ENCODE data around the gene LPAR6.

DNA sequence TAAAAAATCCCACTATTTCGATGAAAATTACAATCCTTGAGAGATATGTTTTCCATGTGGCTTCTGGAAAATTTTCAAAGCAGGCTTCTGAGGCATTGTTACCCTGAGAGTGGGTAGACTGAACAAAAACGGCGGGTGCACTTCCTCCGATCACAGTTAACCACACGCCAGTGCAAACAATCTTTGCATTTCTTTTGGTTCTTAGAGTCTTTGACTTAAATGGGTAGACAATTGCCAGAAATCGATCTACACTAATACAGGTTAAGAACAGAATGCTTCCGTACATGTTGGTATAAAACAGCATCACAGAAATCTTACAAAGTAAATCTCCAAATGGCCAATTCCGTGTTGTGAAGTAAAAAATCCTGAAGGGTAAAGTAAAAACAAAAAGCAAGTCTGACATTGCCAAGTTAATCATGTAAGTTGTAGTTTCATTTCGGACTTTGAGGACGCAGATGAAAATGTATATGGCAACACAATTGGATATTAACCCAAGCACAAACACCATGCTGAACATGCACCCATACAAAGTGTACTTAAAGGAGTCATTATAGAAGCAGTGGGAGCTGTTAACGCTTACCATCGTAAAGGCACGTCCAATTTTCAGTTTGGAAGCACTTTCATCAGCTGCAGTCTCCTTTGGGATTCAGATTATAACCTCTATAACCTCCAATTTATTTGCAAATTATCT, 927 bp downstream of the LPAR6 start:
- TF ChIP-seq, protein P1, sequence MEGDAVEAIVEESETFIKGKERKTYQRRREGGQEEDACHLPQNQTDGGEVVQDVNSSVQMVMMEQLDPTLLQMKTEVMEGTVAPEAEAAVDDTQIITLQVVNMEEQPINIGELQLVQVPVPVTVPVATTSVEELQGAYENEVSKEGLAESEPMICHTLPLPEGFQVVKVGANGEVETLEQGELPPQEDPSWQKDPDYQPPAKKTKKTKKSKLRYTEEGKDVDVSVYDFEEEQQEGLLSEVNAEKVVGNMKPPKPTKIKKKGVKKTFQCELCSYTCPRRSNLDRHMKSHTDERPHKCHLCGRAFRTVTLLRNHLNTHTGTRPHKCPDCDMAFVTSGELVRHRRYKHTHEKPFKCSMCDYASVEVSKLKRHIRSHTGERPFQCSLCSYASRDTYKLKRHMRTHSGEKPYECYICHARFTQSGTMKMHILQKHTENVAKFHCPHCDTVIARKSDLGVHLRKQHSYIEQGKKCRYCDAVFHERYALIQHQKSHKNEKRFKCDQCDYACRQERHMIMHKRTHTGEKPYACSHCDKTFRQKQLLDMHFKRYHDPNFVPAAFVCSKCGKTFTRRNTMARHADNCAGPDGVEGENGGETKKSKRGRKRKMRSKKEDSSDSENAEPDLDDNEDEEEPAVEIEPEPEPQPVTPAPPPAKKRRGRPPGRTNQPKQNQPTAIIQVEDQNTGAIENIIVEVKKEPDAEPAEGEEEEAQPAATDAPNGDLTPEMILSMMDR (CRISPR knock-in tag; IDR thresholded peaks at IDR 0.05): no peak
- TF ChIP-seq ZSCAN20 (CRISPR knock-in tag; IDR thresholded peaks at IDR 0.05; ENCODE audit: borderline replicate concordance) (no peak), MYC (CRISPR knock-in tag; IDR thresholded peaks at IDR 0.05; ENCODE audit: borderline replicate concordance) (no peak), NPAS2 (CRISPR knock-in tag; IDR thresholded peaks at IDR 0.05; ENCODE audit: borderline replicate concordance) (no peak), ZSCAN21 (CRISPR knock-in tag; IDR thresholded peaks at IDR 0.05; ENCODE audit: borderline replicate concordance) (no peak), MXI1 (IDR thresholded peaks at IDR 0.05; ENCODE audit: borderline replicate concordance, low read depth, low read length) (no peak), ZFP36L1 (CRISPR knock-in tag; IDR thresholded peaks at IDR 0.05) (no peak), TOE1 (CRISPR knock-in tag; IDR thresholded peaks at IDR 0.05) (no peak), ZNF629 (CRISPR knock-in tag; conservative IDR thresholded peaks at IDR 0.05) (no peak), RAD21 (CRISPR knock-in tag; IDR thresholded peaks at IDR 0.05) (no peak)
- TF ChIP-seq, protein P2, sequence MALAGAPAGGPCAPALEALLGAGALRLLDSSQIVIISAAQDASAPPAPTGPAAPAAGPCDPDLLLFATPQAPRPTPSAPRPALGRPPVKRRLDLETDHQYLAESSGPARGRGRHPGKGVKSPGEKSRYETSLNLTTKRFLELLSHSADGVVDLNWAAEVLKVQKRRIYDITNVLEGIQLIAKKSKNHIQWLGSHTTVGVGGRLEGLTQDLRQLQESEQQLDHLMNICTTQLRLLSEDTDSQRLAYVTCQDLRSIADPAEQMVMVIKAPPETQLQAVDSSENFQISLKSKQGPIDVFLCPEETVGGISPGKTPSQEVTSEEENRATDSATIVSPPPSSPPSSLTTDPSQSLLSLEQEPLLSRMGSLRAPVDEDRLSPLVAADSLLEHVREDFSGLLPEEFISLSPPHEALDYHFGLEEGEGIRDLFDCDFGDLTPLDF (CRISPR knock-in tag; IDR thresholded peaks at IDR 0.05): no peak

Measured in HepG2 (cell line).